ENCODE results near the gene NT5C1B. TPM values are rescaled to one million over a fixed set of nuclear protein-coding genes. Genes with fewer than 3 reads are reported as not detected.

NT5C1B gene
- total RNA-seq, 2 experiments from 2014 or later = not detected

- Histone ChIP-seq H3K4me2 (ENCODE audit: low read length) (no peak overlapping the region), H4K20me1 (ENCODE audit: insufficient read depth, low read length) (no peaks in the 10 kb centered on the region), H3K4me1 (ENCODE audit: insufficient read depth, low read length, poor library complexity, severe bottlenecking) (no peaks in the 10 kb centered on the region), H2AFZ (ENCODE audit: low read length) (no peak overlapping the region), H3K79me2 (ENCODE audit: insufficient read depth, low read depth, low read length) (no peaks in the 10 kb centered on the region), H3K4me3 (ENCODE audit: low read depth, low read length, poor library complexity, severe bottlenecking) (no peak overlapping the region), H3K36me3 (ENCODE audit: insufficient read depth, low read length) (no peaks in the 10 kb centered on the region), H3K27ac (ENCODE audit: low read depth, low read length, poor library complexity, severe bottlenecking) (no peak overlapping the region), H3K9me2 (ENCODE audit: insufficient read depth, low read length) (no peaks in the 10 kb centered on the region), H3K9me3 (ENCODE audit: low read length) (no peaks in the 10 kb centered on the region)
- ChIA-PET CTCF (ENCODE audit: unreplicated experiment) (no interaction called here), POLR2A (interaction anchor here (0.6 kb wide), 1 partner anchor 734 kb away, joined by 3 read pairs; no protein-coding TSS in a partner anchor)
- no peak for DNase-seq (ENCODE audit: low spot score)
- TF ChIP-seq CTCF (conservative IDR thresholded peaks at IDR 0.05; ENCODE audit: low read length) = no peak
- no peak for TF ChIP-seq EZH2phosphoT487 (IDR thresholded peaks at IDR 0.05; ENCODE audit: borderline replicate concordance, low read depth, low read length)
- intact Hi-C loops (cut with micrococcal nuclease; ENCODE audit: unreplicated experiment) = no loop called here
- BruUV-seq (replicated peaks) = no TSS peak
Observed at GRCh38 chr2:18583905-18584607, 5.3 kb downstream of the NT5C1B start.

GRCh38 chr2:18580606-18581005, 8.8 kb downstream of the NT5C1B start:
- Histone ChIP-seq H3K4me3 (ENCODE audit: low read depth, low read length, poor library complexity, severe bottlenecking) (no peak overlapping the region), H3K4me1 (ENCODE audit: insufficient read depth, low read length, poor library complexity, severe bottlenecking) (no peaks in the 10 kb centered on the region), H3K9me2 (ENCODE audit: insufficient read depth, low read length) (no peaks in the 10 kb centered on the region), H3K27ac (ENCODE audit: low read depth, low read length, poor library complexity, severe bottlenecking) (no peak overlapping the region), H3K9me3 (ENCODE audit: low read length) (no peaks in the 10 kb centered on the region), H3K4me2 (ENCODE audit: low read length) (no peak overlapping the region), H3K79me2 (ENCODE audit: insufficient read depth, low read depth, low read length) (no peaks in the 10 kb centered on the region), H2AFZ (ENCODE audit: low read length) (no peak overlapping the region), H4K20me1 (ENCODE audit: insufficient read depth, low read length) (no peaks in the 10 kb centered on the region), H3K36me3 (ENCODE audit: insufficient read depth, low read length) (no peaks in the 10 kb centered on the region)
- no peak for DNase-seq (ENCODE audit: low spot score)
- ChIA-PET POLR2A (interaction anchor here (0.7 to 1.0 kb wide), 2 partner anchors 28 to 65 kb away, joined by 3 to 4 read pairs; no protein-coding TSS in a partner anchor), CTCF (ENCODE audit: unreplicated experiment) (no interaction called here)
- intact Hi-C loops (cut with micrococcal nuclease; ENCODE audit: unreplicated experiment) = no loop called here
- TF ChIP-seq EZH2phosphoT487 (IDR thresholded peaks at IDR 0.05; ENCODE audit: borderline replicate concordance, low read depth, low read length) (no peak), CTCF (conservative IDR thresholded peaks at IDR 0.05; ENCODE audit: low read length) (no peak)
- BruUV-seq (replicated peaks) = no TSS peak

GRCh38 chr2:18578033-18578432, 11.3 kb downstream of the NT5C1B start:
- BruUV-seq (replicated peaks) = no TSS peak
- Histone ChIP-seq H3K4me2 (ENCODE audit: low read length) (no peak overlapping the region), H3K9me2 (ENCODE audit: insufficient read depth, low read length) (no peaks in the 10 kb centered on the region), H3K36me3 (ENCODE audit: insufficient read depth, low read length) (no peaks in the 10 kb centered on the region), H3K79me2 (ENCODE audit: insufficient read depth, low read depth, low read length) (no peaks in the 10 kb centered on the region), H3K4me1 (ENCODE audit: insufficient read depth, low read length, poor library complexity, severe bottlenecking) (no peaks in the 10 kb centered on the region), H2AFZ (ENCODE audit: low read length) (no peak overlapping the region), H3K9me3 (ENCODE audit: low read length) (no peaks in the 10 kb centered on the region), H3K27ac (ENCODE audit: low read depth, low read length, poor library complexity, severe bottlenecking) (no peak overlapping the region), H4K20me1 (ENCODE audit: insufficient read depth, low read length) (no peaks in the 10 kb centered on the region), H3K4me3 (ENCODE audit: low read depth, low read length, poor library complexity, severe bottlenecking) (no peak overlapping the region)
- CTCF ChIA-PET (ENCODE audit: unreplicated experiment) = no interaction called here
- no peak for TF ChIP-seq CTCF (conservative IDR thresholded peaks at IDR 0.05; ENCODE audit: low read length)
- TF ChIP-seq EZH2phosphoT487 (IDR thresholded peaks at IDR 0.05; ENCODE audit: borderline replicate concordance, low read depth, low read length) = no peak
- intact Hi-C loops (cut with micrococcal nuclease; ENCODE audit: unreplicated experiment) = no loop called here
- DNase-seq (ENCODE audit: low spot score) = no peak
- POLR2A ChIA-PET = interaction anchor here (0.5 kb wide), 1 partner anchor 129 kb away, joined by 4 read pairs; no protein-coding TSS in a partner anchor
